SJCRH30 (cell line): Measurements from ENCODE around the gene BNIP5. TPM values are rescaled to one million over a fixed set of nuclear protein-coding genes. Genes with fewer than 3 reads are reported as not detected.

Source experiments
- DNase-seq, 2 experiments: peaks; one replicate each; pipeline ENCODE4 v3.0.0-alpha.2; 2015 to 2020
- H3K27ac ChIP-seq: fragments of 250-450 bp; sonication (Bioruptor Pico); 2 replicates; pipeline ENCODE4 v1.5.1; 2020; ENCODE audit warnings: mild to moderate bottlenecking, moderate library complexity
- H3K27me3 ChIP-seq: fragments of 250-450 bp; sonication (Bioruptor Pico); 2 replicates; pipeline ENCODE4 v1.5.1; 2020; ENCODE audit warnings: mild to moderate bottlenecking, moderate library complexity
- H3K36me3 ChIP-seq: fragments of 250-450 bp; sonication (Bioruptor Pico); 2 replicates; pipeline ENCODE4 v1.5.1; 2020; ENCODE audit warnings: mild to moderate bottlenecking, moderate library complexity
- H3K4me1 ChIP-seq: fragments of 250-450 bp; sonication (Bioruptor Pico); 2 replicates; pipeline ENCODE4 v1.5.1; 2020; ENCODE audit warnings: mild to moderate bottlenecking, moderate library complexity
- H3K4me3 ChIP-seq: fragments of 250-450 bp; sonication (Bioruptor Pico); 2 replicates; pipeline ENCODE4 v1.5.1; 2020; ENCODE audit warnings: mild to moderate bottlenecking, moderate library complexity
- H3K9me3 ChIP-seq: fragments of 250-450 bp; sonication (Bioruptor Pico); replicated peaks from 2 replicates; pipeline ENCODE4 v1.5.1; 2020; ENCODE audit warnings: mild to moderate bottlenecking, moderate library complexity
- total RNA-seq: library from RNA; depleted of rRNA; stranded (reverse); fragments of >200 nt; shearing (Covaris generic); gene quantifications from 2 replicates; pipeline ENCODE4 v1.2.3, GENCODE V29; 2014

BNIP5 gene
- total RNA-seq, 1 experiment from 2014 or later: 0.04 TPM

GRCh38 chr6:36309203-36309602 lies 27.5 kb downstream of the BNIP5 start:
- no peak for DNase-seq
- H3K27me3 ChIP-seq: no peaks in the 10 kb centered on the region; the same call in 1 of the 2 replicates

GRCh38 chr6:36308514-36308913 lies 28.2 kb downstream of the BNIP5 start:
- Histone ChIP-seq H3K27me3 (no peaks in the 10 kb centered on the region; the same call in 1 of the 2 replicates), H3K27ac (no peak overlapping the region), H3K4me1 (no peaks in the 10 kb centered on the region), H3K36me3 (no peaks in the 10 kb centered on the region), H3K9me3 (no peaks in the 10 kb centered on the region), H3K4me3 (no peak overlapping the region)
- no peak for DNase-seq

More at GRCh38 chr6:36309203-36309602, 27.5 kb downstream of the BNIP5 start:
- Histone ChIP-seq H3K9me3 (no peaks in the 10 kb centered on the region), H3K36me3 (no peaks in the 10 kb centered on the region), H3K4me1 (no peaks in the 10 kb centered on the region), H3K27ac (no peak overlapping the region), H3K4me3 (no peak overlapping the region)

GRCh38 chr6:36306375-36306774 lies 30.3 kb downstream of the BNIP5 start:
- Histone ChIP-seq H3K9me3 (no peaks in the 10 kb centered on the region), H3K27ac (no peak overlapping the region), H3K36me3 (no peaks in the 10 kb centered on the region), H3K27me3 (no peaks in the 10 kb centered on the region; the same call in 1 of the 2 replicates), H3K4me3 (no peak overlapping the region), H3K4me1 (no peaks in the 10 kb centered on the region)
- DNase-seq: peak in 1 of 2 experiments; percentile 23

GRCh38 chr6:36305885-36306284 lies 30.8 kb downstream of the BNIP5 start:
- Histone ChIP-seq H3K27ac (no peak overlapping the region), H3K9me3 (no peaks in the 10 kb centered on the region), H3K4me1 (no peaks in the 10 kb centered on the region), H3K36me3 (no peaks in the 10 kb centered on the region), H3K27me3 (no peaks in the 10 kb centered on the region; the same call in 1 of the 2 replicates), H3K4me3 (no peak overlapping the region)
- no peak for DNase-seq

- no peaks in the 10 kb centered on the region for H3K9me3 ChIP-seq
- no peak overlapping the region for H3K4me3 ChIP-seq
- peak; percentile 87 to 95 for DNase-seq
- H3K4me1 ChIP-seq: no peaks in the 10 kb centered on the region
- H3K36me3 ChIP-seq: no peaks in the 10 kb centered on the region
- no peak overlapping the region for H3K27ac ChIP-seq
- H3K27me3 ChIP-seq: no peaks in the 10 kb centered on the region
These were observed 34.3 kb downstream of the BNIP5 start for GRCh38 chr6:36302227-36302976.

GRCh38 chr6:36301781-36302180 lies 34.9 kb downstream of the BNIP5 start:
- H3K9me3 ChIP-seq: no peaks in the 10 kb centered on the region
- no peak for DNase-seq
- no peaks in the 10 kb centered on the region for H3K27me3 ChIP-seq
- H3K36me3 ChIP-seq: no peaks in the 10 kb centered on the region
- no peaks in the 10 kb centered on the region for H3K4me1 ChIP-seq
- no peak overlapping the region for H3K27ac ChIP-seq
- H3K4me3 ChIP-seq: no peak overlapping the region

- H3K9me3 ChIP-seq: no peaks in the 10 kb centered on the region
- no peak for DNase-seq
- no peak overlapping the region for H3K27ac ChIP-seq
- no peaks in the 10 kb centered on the region for H3K27me3 ChIP-seq
- no peak overlapping the region for H3K4me3 ChIP-seq
- H3K36me3 ChIP-seq: no peaks in the 10 kb centered on the region
- no peaks in the 10 kb centered on the region for H3K4me1 ChIP-seq
These were observed 35.5 kb downstream of the BNIP5 start for GRCh38 chr6:36301085-36301658.

DNA sequence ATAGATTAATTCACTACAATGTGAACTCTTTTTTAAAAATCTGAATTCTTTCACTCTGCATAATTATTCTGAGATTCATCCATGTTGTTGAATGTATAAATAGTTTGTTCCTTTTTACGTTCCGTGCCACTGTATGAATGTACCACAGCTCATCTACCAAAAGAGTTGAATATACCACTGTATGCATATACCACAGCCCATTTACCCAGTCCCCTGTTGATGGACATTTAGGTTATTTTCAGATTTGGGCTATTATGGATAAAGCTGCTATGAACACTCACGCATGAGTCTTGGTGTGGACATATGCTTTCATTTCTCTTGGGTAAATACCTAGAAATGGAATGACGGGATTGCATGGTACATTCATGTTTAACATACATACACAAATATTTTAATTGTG lies 38.7 kb downstream of the BNIP5 start:
- H3K4me3 ChIP-seq: no peak overlapping the region
- H3K4me1 ChIP-seq: no peaks in the 10 kb centered on the region
- no peak for DNase-seq
- H3K36me3 ChIP-seq: no peaks in the 10 kb centered on the region
- no peaks in the 10 kb centered on the region for H3K27me3 ChIP-seq
- H3K9me3 ChIP-seq: no peaks in the 10 kb centered on the region
- no peak overlapping the region for H3K27ac ChIP-seq

- Histone ChIP-seq H3K27me3 (no peaks in the 10 kb centered on the region), H3K36me3 (no peaks in the 10 kb centered on the region), H3K4me1 (no peaks in the 10 kb centered on the region), H3K4me3 (no peak overlapping the region), H3K27ac (no peak overlapping the region), H3K9me3 (no peaks in the 10 kb centered on the region)
- no peak for DNase-seq
These were observed 39.2 kb downstream of the BNIP5 start for GRCh38 chr6:36297511-36297910.

DNA sequence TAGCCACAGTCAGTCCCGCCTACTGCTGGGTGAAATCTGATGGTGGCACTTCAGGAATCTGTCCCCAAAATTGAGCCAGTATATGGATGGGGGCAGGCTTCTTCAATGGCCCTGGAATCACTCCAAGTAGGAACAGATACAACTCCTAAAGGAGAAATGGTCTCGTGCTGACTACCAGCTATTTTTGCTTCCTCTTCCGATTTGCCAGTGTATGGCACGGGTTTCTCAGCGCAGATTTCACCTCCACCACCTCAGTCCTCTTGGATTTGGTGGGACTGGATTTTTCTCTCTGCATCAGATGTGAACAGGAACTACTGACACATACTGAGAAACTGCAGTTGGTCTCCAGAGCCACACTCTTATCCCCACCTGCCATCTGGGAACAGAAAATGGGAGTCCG lies 39.6 kb downstream of the BNIP5 start:
- Histone ChIP-seq H3K9me3 (no peaks in the 10 kb centered on the region), H3K27ac (no peak overlapping the region), H3K4me3 (no peak overlapping the region), H3K27me3 (no peaks in the 10 kb centered on the region), H3K36me3 (no peaks in the 10 kb centered on the region), H3K4me1 (no peaks in the 10 kb centered on the region)
- DNase-seq: no peak

GRCh38 chr6:36296240-36296639 lies 40.4 kb downstream of the BNIP5 start:
- Histone ChIP-seq H3K27ac (no peak overlapping the region), H3K4me3 (no peak overlapping the region), H3K27me3 (no peaks in the 10 kb centered on the region), H3K4me1 (no peaks in the 10 kb centered on the region), H3K9me3 (no peaks in the 10 kb centered on the region), H3K36me3 (no peaks in the 10 kb centered on the region)
- DNase-seq: no peak

DNA sequence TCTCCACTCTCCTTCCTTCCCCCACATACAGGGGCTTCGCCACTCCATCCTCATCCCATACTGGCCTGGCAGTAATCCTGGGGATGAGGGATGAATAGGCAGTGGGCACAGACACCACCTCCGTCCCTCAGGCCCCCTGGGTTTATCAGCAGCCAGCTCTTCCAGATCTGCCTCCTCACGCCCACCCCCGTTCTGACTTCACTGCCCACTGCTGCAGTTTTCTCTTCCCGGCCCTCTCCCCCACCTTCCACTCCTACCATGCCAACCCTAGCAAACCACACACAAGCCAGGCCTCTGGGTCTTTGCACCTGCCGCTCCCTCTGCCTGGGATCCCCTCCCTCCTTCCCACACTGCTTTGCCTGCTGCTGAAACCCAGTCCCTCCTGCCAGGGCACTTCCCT lies 44.5 kb downstream of the BNIP5 start:
- Histone ChIP-seq H3K4me3 (no peak overlapping the region), H3K27ac (no peak overlapping the region), H3K27me3 (no peaks in the 10 kb centered on the region), H3K4me1 (no peaks in the 10 kb centered on the region), H3K9me3 (no peaks in the 10 kb centered on the region), H3K36me3 (no peaks in the 10 kb centered on the region)
- DNase-seq: no peak

DNA sequence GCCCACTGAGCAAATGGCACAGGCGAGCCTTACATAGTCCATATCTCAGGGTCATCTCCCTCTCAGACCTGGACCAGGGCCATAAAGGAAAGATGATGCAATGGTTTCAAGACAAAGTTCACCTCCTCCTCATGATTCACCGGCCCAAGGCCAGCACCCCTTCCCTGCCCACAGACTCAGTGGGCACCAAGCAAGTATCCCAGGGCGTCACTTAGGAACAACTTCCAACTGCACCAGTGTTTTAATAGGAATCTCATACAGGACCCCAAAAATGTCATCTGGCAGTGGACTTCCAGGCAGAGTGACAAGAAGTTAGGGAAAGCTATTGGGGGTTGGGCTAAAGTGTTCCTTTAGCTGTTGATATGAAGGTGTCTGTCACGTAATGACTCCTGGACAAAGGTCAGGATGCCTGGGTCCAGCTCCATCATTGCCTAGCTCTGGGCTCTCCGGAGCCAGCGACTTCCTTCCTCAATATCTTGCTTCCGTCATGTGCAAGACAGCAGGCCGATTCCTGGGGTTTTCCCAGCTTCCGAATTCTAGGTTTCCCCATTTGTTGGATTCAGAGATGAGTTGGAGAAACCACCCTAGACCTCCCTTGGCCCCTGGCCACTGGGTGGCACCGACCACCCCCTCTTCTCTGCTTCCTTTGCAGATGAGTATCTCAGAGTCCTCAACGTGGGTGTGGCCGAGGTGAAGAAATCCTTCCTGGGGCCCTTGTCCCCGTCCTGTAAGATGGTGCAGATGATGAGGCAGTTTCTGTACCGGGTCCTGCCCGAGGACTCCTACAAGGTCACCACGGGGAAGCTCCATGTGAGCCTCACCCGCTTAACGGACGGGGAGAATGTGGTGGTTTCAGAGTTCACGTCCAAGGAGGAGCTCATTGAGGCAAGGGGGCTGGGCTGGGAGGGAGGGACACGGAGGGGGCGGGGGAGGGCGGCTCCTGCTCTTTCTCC lies 45.7 kb downstream of the BNIP5 start:
- Histone ChIP-seq H3K36me3 (no peaks in the 10 kb centered on the region), H3K9me3 (no peaks in the 10 kb centered on the region), H3K4me3 (no peak overlapping the region), H3K27me3 (no peaks in the 10 kb centered on the region), H3K4me1 (no peaks in the 10 kb centered on the region), H3K27ac (no peak overlapping the region)
- DNase-seq: no peak

- Histone ChIP-seq H3K27ac (no peak overlapping the region), H3K36me3 (no peaks in the 10 kb centered on the region), H3K27me3 (no peaks in the 10 kb centered on the region), H3K9me3 (no peaks in the 10 kb centered on the region), H3K4me3 (no peak overlapping the region), H3K4me1 (no peaks in the 10 kb centered on the region)
- no peak for DNase-seq
These were observed 47.3 kb downstream of the BNIP5 start for GRCh38 chr6:36289281-36289878.
